Smooth muscle cell of the coronary artery (primary cell): ENCODE data around the gene JCAD. TPM values are rescaled to one million over a fixed set of nuclear protein-coding genes. Genes with fewer than 3 reads are reported as not detected.

Experiments
- total RNA-seq: library from RNA; depleted of rRNA; stranded (reverse); fragments of >200 nt; gene quantifications from 2 replicates; pipeline ENCODE4 v1.2.3, GENCODE V29; 2014; ENCODE audit warnings: low replicate concordance

JCAD gene, protein sequence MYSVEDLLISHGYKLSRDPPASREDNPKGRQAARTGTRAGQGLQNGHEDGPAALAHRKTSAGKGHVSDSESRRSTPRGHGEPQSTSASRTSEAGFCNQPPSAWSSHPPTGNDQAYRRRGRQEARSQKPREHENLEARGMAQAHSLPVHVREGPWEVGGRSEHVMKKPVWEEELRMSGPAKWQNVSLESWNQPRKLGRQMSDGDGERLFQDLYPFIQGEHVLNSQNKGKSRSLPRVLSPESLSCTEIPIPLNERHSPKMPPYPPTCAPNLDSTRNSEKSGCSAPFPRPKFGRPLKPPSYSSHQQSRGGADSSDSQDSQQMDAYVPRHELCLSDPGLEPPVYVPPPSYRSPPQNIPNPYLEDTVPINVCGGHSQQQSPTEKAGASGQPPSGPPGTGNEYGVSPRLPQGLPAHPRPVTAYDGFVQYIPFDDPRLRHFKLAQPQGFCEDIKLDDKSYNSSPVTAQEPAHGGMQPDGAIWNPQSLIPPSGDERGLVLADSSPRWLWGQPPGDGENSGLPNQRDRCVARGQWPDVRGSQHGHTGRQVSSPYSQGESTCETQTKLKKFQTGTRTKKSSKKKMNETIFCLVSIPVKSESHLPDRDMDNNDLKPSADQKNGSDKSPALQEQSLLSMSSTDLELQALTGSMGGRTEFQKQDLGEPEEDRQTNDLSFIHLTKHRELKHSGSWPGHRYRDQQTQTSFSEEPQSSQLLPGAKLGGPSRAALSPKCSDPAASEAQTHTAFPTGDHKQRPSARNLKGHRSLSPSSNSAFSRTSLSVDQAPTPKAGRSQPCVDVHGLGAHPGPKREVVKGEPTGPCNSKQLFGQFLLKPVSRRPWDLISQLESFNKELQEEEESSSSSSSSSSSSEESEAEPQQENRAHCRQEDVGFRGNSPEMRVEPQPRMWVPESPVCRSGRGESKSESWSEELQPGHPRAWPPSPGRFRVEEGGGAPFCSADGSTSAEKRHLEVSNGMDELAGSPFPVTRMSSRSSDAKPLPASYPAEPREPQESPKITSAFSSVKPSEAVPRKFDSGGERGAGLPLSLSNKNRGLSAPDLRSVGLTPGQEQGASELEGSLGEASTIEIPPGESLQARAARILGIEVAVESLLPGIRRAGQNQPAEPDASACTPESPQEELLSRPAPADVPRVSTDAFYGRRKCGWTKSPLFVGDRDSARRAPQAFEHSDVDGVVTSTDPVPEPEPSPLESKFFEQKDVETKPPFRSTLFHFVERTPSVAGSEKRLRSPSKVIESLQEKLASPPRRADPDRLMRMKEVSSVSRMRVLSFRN (N-terminal part only)
- total RNA-seq, result 2.2 and 11.6 TPM in 2 replicates

DNA sequence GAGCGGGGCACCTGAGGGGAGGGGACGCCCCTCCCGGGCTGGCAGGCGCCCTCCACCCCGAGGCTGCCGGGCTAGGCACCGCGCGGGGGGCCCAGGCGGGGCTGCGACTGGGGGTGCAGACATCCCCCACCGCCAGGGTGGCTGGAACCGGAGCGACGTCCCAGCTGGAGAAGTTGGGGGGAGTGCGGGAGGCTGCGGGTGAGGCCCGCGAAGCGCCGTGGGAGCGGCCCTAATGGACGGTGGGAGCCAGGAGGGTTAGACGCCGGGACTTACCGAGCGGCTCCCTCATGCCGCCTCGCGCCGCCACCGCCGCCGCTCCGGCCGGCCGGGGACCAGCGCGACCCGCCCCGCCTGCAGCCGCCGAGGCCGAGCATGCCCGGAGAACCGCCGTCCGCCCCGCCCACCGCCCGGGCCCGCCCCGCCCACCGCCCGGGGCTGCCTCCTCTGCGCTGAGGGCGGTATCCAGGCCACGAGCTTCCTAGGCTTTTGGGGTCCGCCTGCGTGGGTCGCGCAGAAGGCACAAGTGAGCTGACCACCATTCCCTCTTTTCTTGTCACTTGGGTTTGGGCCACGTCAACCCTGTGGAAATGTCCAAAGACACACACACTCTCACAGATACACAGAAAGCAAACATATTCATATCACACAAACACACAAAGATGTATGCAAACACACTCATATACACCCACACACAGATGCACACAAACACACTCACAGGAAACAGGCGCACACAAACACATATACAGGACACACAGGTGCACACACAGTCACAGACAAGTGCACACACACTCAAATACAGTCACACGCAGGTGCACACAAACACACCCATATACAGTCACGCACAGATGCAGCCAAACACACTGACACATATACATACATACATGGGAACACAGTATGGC is at the start of gene JCAD:
JCAD (minus strand) TSS at position 378 of the 899 bp plus-strand sequence. CDS start 11,774 bp downstream, outside the sequence.

